ENCODE measurements around the gene MTA3. TPM values are rescaled to one million over a fixed set of nuclear protein-coding genes. Genes with fewer than 3 reads are reported as not detected.

MTA3 gene
- total and polyA plus RNA-seq, 2 of the 8 experiments (the other 6 are each of a cell fraction or from before 2014, with no cell fraction given): 125 to 184 TPM

DNA sequence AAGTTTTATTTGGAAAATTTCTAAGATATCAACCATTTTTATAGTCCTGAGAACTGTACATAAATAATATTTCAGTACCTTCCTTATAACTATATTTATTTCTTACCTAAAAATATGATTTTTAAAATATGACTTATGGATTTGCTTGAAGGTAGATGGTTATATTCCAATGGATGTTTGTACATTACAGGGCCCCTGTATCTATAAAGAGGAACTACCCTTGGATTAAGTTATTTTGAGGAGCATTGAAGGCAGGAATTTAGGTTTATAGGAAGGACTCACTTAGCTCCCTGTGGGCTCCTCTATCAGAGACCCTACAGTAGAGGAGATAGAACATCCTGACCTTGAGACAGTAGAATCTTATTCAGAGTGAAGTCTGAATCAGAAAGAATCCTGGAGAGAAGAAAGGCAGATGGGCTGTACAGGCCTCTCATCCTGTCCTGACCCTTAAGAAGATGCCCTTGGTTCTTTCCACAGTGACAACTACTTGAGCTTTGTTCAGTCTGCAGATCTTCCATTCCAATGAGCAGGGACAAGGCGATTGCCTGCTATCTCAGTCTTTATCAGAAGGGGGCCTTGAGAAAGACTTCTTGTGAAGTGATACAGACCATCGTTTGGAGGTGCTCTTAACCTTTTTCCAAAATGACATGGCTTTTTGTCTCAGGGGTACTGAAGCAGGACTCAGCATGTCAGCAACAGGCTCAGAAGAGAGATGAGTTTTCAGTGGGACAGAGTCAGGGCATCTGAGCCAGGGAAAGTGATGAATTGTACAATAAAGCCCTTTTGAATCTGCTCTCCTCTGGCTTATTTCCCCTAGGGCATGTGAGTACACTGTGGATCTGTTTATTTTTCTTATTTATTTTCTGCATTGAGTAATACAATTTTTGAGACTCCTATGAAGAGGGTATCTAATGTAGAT lies 174.6 kb downstream of the MTA3 start:
- Histone ChIP-seq H3K27ac (ENCODE audit: low read depth, low read length) (no peak overlapping the region), H3K56ac (replicated peaks; ENCODE audit: insufficient read length, low read depth, low read length) (no peak overlapping the region), H3K9me3 (ENCODE audit: insufficient read depth in 2 of 2, low read depth in 1 of 2, low read length in 1 of 2) (peaks cover 0 to 2% of the 10 kb centered on the region in 2 experiments; a peak in 1 of 4 replicates), H3K4ac (replicated peaks; ENCODE audit: insufficient read length, low read depth, low read length) (no peak overlapping the region), H2BK12ac (ENCODE audit: low read depth, low read length) (no peak overlapping the region), H4K5ac (ENCODE audit: insufficient read length, low read depth, low read length) (no peak overlapping the region), H2BK120ac (replicated peaks; ENCODE audit: low read depth, low read length) (no peak overlapping the region), H3K4me2 (ENCODE audit: insufficient read depth in 1 of 2, low read depth in 2 of 2, low read length in 2 of 2) (no peak overlapping the region), H3K79me1 (ENCODE audit: low read depth, low read length) (peaks cover 2% of the 10 kb centered on the region; the same call in 1 of the 2 replicates), H2BK5ac (ENCODE audit: low read depth, low read length) (no peak overlapping the region), H2AFZ (ENCODE audit: low read length) (no peak overlapping the region), H3K79me2 (ENCODE audit: control insufficient read depth in 1 of 2, insufficient read depth in 2 of 2, low read length in 2 of 2) (no peaks in the 10 kb centered on the region), H4K91ac (replicated peaks; ENCODE audit: insufficient read length, low read length) (no peak overlapping the region), H3K23me2 (ENCODE audit: low read depth, low read length) (no peaks in the 10 kb centered on the region), H3K27me3 (replicated peaks in 1 of 4; ENCODE audit: control insufficient read depth in 3 of 4, extremely low read depth in 1 of 4, insufficient read depth in 3 of 4, low read length in 3 of 4) (no peaks in the 10 kb centered on the region), H4K20me1 (replicated peaks in 1 of 2; ENCODE audit: control insufficient read depth in 1 of 2, insufficient read depth in 2 of 2, low read length in 2 of 2) (no peaks in the 10 kb centered on the region), H2BK20ac (ENCODE audit: low read length) (no peak overlapping the region), H3K4me1 (replicated peaks in 1 of 4; ENCODE audit: control insufficient read depth in 3 of 4, insufficient read depth in 4 of 4, low read length in 3 of 4) (peaks cover 0 to 4% (median under 1%) of the 10 kb centered on the region in 4 experiments; a peak in 1 of 7 replicates), H3K9ac (replicated peaks in 1 of 4; ENCODE audit: extremely low read depth in 1 of 4, low read depth in 3 of 4, low read length in 3 of 4) (no peak overlapping the region), H3K18ac (ENCODE audit: extremely low read depth, low read length) (no peak overlapping the region), H4K8ac (ENCODE audit: extremely low read depth, insufficient read depth, low read length) (no peak overlapping the region), H3K36me3 (ENCODE audit: control insufficient read depth in 2 of 4, insufficient read depth in 4 of 4, low read length in 3 of 4) (peaks cover 0 to 6% (median 0%) of the 10 kb centered on the region in 4 experiments; a peak in 3 of 8 replicates), H3K4me3 (ENCODE audit: extremely low read depth in 1 of 4, insufficient read depth in 2 of 4, low read depth in 3 of 4, low read length in 4 of 4) (no peak overlapping the region), H3K23ac (ENCODE audit: insufficient read length) (no peak overlapping the region), H3K14ac (ENCODE audit: insufficient read length) (no peak overlapping the region), H2BK15ac (ENCODE audit: low read length) (no peak overlapping the region), H2AK5ac (ENCODE audit: low read depth, low read length) (no peak overlapping the region)
- FAIRE-seq (no peak), DNase-seq (ENCODE audit: low read depth in 1 of 2, low spot score in 2 of 2) (no peak)
- TF ChIP-seq NANOG (IDR thresholded peaks at IDR 0.05; ENCODE audit: insufficient read depth, low read depth, low read length, poor library complexity, severe bottlenecking) (no peak), RAD21 (IDR thresholded peaks at IDR 0.05 in 1 of 2, conservative IDR thresholded peaks at IDR 0.05 in 1 of 2; ENCODE audit: low read depth in 2 of 2, low read length in 2 of 2) (0 out of 4 replicates have a peak, but pooled peaks of 1 of the 2 experiments have one; percentile 14)
- TF ChIP-seq, protein P1, sequence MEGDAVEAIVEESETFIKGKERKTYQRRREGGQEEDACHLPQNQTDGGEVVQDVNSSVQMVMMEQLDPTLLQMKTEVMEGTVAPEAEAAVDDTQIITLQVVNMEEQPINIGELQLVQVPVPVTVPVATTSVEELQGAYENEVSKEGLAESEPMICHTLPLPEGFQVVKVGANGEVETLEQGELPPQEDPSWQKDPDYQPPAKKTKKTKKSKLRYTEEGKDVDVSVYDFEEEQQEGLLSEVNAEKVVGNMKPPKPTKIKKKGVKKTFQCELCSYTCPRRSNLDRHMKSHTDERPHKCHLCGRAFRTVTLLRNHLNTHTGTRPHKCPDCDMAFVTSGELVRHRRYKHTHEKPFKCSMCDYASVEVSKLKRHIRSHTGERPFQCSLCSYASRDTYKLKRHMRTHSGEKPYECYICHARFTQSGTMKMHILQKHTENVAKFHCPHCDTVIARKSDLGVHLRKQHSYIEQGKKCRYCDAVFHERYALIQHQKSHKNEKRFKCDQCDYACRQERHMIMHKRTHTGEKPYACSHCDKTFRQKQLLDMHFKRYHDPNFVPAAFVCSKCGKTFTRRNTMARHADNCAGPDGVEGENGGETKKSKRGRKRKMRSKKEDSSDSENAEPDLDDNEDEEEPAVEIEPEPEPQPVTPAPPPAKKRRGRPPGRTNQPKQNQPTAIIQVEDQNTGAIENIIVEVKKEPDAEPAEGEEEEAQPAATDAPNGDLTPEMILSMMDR (IDR thresholded peaks at IDR 0.05; ENCODE audit: control extremely low read depth in 1 of 3, insufficient read depth in 1 of 3, low read depth in 1 of 3, low read length in 3 of 3): 0 out of 4 replicates have a peak, but pooled peaks of 1 of the 3 experiments have one; percentile 12
- ChIA-PET POLR2A (ENCODE audit: partially characterized antibody) (interaction anchor here (1.0 kb wide), 1 partner anchor 15 kb away, joined by 3 read pairs; no protein-coding TSS in a partner anchor), CTCF (ENCODE audit: partially characterized antibody) (interaction anchor here (0.8 to 2.4 kb wide), 10 partner anchors 9 to 79 kb away, joined by 3 to 9 read pairs (median 5); no protein-coding TSS in a partner anchor)
- WGBS, 2 experiments (ENCODE audit: extremely low coverage in 1 of 2, insufficient coverage in 1 of 2, insufficient read length in 1 of 2, insufficient replicate concordance in 2 of 2, low coverage in 1 of 2, low lambda C conversion rate in 2 of 2, missing lambda C conversion rate in 1 of 2): 94% methylated on average over 2 of the region's 2 CpGs; no CpG with 5 or more reads in 1 of the 2 experiments

Data from H1 (cell line).